CD4-positive, alpha-beta T cell treated with Interleukin-6 at 100 ng/mL for 8 hours (primary cell): ENCODE data around the gene FNDC10.
"Not testable (repeated sequence)": the region's sequence is repeated elsewhere in the genome, so short reads cannot be mapped to it uniquely, and the experiment has no call there.

Experiments
- DNase-seq: peaks from one replicate; pipeline ENCODE4 v3.0.0-alpha.2; 2020; ENCODE audit warnings: mixed read lengths, low spot score

The FNDC10 gene

DNA sequence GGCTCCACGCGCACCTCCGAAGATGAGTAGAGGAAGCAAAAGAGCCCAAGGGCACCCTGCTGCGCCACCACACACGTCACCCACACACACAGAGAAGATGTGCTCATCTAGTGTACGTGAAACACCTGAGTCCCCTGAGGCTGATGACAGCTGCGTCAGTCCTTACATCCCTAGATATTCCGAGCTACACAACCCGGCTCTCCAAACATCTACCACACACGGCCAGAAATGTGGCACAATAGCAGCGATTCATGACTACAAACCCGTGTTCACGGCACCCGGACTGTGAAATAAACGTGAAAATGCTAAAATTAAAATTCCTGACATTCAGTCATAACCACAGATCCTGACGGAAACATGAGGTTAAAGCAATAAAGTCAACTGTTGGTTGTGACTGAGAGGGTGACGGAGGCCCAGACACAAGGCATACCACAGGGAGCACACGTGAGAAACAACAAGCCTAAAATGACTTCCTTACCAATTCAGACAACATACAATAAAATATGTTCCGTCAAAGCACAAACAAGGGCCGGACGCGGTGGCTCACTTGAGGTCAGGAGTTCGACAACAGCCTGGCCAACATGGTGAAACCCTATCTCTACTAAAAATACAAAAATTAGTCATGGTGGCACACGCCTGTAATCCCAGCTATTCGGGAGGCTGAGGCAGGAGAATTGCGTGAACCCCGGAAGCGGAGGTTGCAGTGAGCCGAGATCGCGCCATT lies 32.6 kb downstream of the FNDC10 start:
- DNase-seq, result no peak

DNA sequence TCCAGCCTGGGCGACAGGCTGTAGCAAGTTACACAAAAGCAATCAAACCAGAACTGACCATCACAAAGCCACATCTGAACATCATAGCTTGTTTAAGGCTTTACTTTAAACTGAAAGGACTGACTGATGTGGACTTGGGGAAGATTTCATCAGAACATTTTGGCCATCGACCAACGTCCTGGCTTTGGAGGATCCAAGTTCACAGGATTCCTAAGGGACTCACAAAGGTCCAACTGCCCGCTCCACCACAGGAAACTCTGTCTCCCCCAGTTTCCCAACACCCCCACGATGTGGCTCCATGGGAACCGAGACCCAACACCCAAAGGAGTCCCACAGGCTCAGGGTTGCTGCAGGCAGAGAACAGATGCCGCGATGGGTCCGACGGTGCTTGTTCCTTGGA lies 34.6 kb downstream of the FNDC10 start:
- no peak for DNase-seq

DNA sequence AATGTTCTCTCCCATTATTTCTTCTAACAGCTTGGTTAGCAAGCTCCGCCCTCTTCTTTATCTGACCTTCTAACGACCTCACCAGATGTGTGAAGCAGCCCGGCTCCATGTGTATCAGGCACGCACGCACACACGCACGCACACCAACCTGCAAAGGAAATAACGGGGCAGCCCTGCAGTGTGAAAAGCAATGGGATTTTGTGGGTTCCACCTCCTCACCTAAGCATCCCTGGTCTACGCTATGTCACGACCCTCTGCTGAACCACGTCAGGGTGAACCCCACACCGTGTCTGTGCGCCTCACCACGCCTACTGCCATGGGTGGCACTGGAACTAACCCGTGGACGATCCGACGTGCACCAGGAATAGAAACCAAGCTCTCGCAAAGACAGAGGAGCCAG lies 35.7 kb downstream of the FNDC10 start:
- no peak for DNase-seq

GRCh38 chr1:1563688-1564087 lies 36.2 kb downstream of the FNDC10 start:
- DNase-seq, result no peak

- no peak for DNase-seq
Observed at GRCh38 chr1:1562556-1563195, 37.3 kb downstream of the FNDC10 start.

- DNase-seq, result no peak
Observed at GRCh38 chr1:1561801-1562470, 38.0 kb downstream of the FNDC10 start.

DNA sequence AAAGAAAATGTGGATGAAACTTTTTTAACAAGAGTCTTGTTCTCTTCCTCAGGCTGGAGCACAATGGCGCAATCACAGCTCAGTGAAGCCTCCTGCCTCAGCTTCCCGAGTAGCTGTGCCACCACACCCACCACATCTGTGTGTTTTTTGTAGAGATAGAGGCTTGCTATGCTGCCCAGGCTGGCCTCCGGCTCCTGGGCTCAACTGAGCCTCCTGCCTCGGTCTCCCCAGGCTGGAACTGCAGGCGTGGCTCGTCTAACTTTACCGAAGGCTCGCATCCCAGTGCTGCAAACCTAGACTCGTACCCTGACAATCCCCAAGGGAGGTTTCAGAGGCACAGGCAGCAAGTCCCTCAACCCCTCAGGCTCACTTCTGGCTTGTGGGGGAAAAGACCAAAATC lies 39.8 kb downstream of the FNDC10 start:
- DNase-seq, result no peak

DNA sequence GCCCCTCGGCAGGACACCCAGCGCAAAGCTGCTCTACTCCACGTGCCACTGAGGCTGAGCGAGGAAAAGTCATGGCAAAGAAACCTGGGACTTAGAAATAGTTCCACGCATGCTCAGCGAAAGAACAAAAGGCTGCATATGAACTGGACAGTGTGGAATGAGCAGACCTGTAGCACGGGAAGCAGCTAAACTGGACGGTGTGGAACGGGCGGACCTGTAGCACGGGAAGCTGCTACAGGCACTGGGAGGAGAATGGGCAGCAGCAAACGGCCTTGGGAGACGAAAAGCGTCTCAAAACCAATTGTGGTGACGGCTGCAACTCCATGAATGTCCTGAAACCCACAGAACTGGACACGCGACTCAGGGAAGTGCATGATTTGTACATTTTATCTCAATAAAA lies 40.9 kb downstream of the FNDC10 start:
- no peak for DNase-seq

DNA sequence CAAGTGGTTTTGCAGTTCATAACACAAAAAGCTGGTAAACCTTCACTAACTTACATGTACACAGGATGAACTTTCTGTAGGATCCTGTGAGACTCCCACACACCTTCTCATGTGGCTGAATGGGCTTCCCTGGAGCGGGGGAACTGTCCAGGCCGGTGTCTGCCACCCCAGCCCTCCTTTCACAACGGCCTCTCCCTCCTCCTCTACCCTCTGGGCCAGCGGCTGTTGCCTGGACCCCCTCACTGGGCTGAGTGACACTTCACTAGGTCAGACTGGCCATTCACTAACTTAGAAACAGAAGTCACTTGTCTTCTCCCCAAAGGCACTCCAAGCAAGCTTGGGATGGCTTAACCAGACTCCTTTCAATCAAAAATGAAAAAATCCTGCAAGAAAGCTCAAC lies 41.3 kb downstream of the FNDC10 start:
- no peak for DNase-seq

GRCh38 chr1:1557688-1558087 lies 42.2 kb downstream of the FNDC10 start:
- DNase-seq, result not testable (repeated sequence)

DNA sequence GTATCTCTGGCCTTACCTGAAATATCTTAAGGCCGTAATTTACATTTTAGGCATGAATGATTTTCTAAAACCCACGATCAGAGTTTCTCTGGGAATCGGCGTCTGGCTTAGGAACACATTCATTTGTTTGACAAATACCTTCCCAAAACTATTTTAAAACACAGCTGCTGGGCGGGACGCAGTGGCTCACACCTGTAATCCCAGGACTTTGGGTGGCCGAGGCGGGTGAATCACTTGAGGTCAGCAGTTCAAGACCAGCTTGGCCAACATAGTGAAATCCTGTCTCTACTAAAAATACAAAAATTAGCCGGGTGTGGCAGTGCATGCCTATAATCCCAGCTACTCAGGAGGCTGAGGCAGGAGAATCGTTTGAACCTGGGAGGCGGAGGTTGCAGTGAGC lies 43.0 kb downstream of the FNDC10 start:
- DNase-seq, result not testable (repeated sequence)

- no peak for DNase-seq
Observed at GRCh38 chr1:1556505-1556904, 43.4 kb downstream of the FNDC10 start.

DNA sequence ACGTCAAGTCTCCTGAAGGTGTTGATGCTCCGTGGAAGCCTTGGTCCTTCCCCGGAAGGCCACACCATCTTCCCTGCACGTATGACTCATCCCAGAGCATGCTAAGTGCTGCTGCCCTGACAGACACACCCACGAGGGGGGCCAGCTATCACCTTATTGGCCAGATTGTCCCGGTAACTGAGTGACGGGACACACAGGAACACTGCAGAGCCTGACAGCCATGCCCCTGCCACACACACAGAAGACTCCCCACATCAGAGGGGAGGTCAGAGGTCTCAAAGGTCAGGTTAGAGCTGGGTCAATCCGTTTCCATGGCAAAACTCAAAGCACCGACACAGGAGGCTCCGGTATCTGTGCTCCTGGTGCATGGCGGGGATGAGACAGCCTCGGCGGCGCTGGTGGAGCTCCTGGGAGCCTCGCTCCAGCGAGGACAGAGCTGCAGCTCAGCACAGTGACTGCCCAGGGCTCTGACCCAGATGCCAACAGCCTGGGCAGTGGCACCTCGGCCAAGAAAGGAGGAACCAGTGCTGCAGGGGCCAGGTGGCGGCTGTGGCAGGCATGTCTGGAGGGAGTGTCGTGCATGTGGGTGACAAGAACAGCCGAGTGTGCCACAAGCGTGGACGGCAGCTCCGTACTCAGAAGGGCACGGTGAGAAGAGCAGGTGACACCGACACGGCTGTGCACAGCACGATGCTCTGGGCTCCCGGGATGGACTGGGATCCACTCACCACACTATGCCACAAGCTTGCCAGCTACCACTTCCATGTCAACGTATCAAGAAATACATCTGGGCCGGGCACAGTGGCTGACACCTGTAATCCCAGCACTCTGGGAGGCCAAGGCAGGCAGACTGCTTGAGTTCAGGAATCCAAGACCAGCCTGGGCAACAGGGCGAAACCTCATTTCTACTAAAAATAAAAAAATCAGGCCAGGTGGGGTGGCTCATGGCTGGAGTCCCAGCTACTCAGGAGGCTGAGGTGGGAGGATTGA lies 44.7 kb downstream of the FNDC10 start:
- no peak for DNase-seq

GRCh38 chr1:1554550-1554925 lies 45.4 kb downstream of the FNDC10 start:
- no peak for DNase-seq

GRCh38 chr1:1553821-1554494 lies 46.0 kb downstream of the FNDC10 start:
- no peak for DNase-seq

GRCh38 chr1:1552263-1552639 lies 47.7 kb downstream of the FNDC10 start:
- DNase-seq, result no peak

GRCh38 chr1:1551524-1552262 lies 48.2 kb downstream of the FNDC10 start:
- DNase-seq, result no peak

- no peak for DNase-seq
Observed at GRCh38 chr1:1550591-1551432, 49.1 kb downstream of the FNDC10 start.

DNA sequence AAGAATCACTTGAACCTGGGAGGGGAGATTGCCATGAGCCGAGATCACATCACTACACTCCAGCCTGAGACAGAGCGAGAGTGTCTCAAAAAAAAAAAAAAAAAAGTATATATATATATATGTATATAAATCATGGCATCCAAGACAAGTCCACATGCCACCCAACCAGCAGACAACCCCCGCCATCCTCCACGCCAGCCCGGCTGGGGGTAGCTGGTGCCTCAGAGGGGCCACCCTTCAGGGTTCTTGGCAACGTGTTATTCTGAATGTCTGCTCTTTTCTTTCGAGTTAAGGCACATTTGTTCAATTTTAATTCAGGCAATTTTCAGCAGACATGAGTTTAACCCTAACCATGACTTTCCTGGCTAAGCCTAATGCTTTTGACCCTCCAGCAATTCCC lies 49.8 kb downstream of the FNDC10 start:
- no peak for DNase-seq

DNA sequence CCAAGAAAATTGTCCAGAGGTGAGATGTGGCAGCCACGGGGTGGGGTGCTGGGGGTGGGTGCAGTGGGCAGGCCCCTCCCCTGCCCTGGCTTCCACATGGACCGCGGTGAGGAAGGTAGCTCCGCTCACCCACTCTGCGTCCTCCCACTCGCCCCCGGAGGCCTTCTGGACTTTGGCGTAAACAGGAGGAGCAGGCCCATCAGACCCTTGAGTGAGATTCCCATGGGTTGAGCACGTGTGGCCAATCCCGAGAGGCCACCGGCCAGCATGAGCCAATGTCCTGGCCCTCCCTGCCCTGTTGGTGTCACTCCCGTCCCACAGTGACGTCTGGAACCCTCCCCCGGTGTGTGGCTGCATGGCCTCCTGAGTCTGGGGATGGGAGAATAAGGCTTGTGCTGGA lies 51.3 kb downstream of the FNDC10 start:
- DNase-seq, result no peak
